Loucy (cell line): ENCODE results near the gene CERS4.
"Not testable (repeated sequence)": the region's sequence is repeated elsewhere in the genome, so short reads cannot be mapped to it uniquely, and the experiment has no call there.

ENCODE experiments used
- H2AFZ ChIP-seq: fragments of 200-600 bp; sonication (generic); 2 replicates; pipeline ENCODE4 v1.6.0; 2016; ENCODE audit warnings: antibody characterized with exemption, mild to moderate bottlenecking, low read length, moderate library complexity
- H3F3A ChIP-seq: fragments of 200-600 bp; 2 replicates; pipeline ENCODE4 v1.6.0; 2016; ENCODE audit warnings: antibody characterized with exemption, low read depth, mild to moderate bottlenecking
- H3K27me3 ChIP-seq: fragments of 200-600 bp; sonication (generic); 2 replicates; pipeline ENCODE4 v1.6.1; 2014; ENCODE audit warnings: low read length, mild to moderate bottlenecking; ENCODE audit not compliant: insufficient read depth, poor library complexity, severe bottlenecking
- H3K36me3 ChIP-seq: fragments of 200-600 bp; sonication (generic); 2 replicates; pipeline ENCODE4 v1.6.1; 2016; ENCODE audit warnings: low read length; ENCODE audit not compliant: insufficient read depth
- H3K4me1 ChIP-seq: fragments of 200-600 bp; sonication (generic); 2 replicates; pipeline ENCODE4 v1.5.1; 2014; ENCODE audit warnings: low read length, mild to moderate bottlenecking; ENCODE audit not compliant: insufficient read depth, poor library complexity, severe bottlenecking
- H3K4me2 ChIP-seq: fragments of 200-600 bp; sonication (generic); 2 replicates; pipeline ENCODE4 v1.6.0; 2014; ENCODE audit warnings: antibody characterized with exemption, low read length, low read depth, mild to moderate bottlenecking; ENCODE audit not compliant: poor library complexity, severe bottlenecking
- H3K4me3 ChIP-seq: fragments of 200-600 bp; sonication (generic); 2 replicates; pipeline ENCODE4 v1.5.1; 2014; ENCODE audit warnings: low read length, mild to moderate bottlenecking, mixed read lengths; ENCODE audit not compliant: poor library complexity, severe bottlenecking
- H3K79me2 ChIP-seq: fragments of 200-600 bp; sonication (generic); 2 replicates; pipeline ENCODE4 v1.6.1; 2014; ENCODE audit warnings: low read length; ENCODE audit not compliant: insufficient read depth
- H3K9ac ChIP-seq: fragments of 200-600 bp; sonication (generic); 2 replicates; pipeline ENCODE4 v1.6.0; 2014; ENCODE audit warnings: mild to moderate bottlenecking, low read depth, low read length, moderate library complexity; ENCODE audit not compliant: poor library complexity, severe bottlenecking
- H3K9me2 ChIP-seq: fragments of 200-600 bp; sonication (generic); replicated peaks from 2 replicates; pipeline ENCODE4 v1.6.1; 2016; ENCODE audit warnings: low read depth, low read length, mixed read lengths
- H3K9me3 ChIP-seq: fragments of 200-600 bp; sonication (generic); 2 replicates; pipeline ENCODE4 v1.6.1; 2014; ENCODE audit warnings: mild to moderate bottlenecking, antibody characterized with exemption, low read length, low read depth; ENCODE audit not compliant: insufficient read depth
- H4K20me1 ChIP-seq: fragments of 200-600 bp; sonication (generic); 2 replicates; pipeline ENCODE4 v1.6.0; 2014; ENCODE audit warnings: antibody characterized with exemption, low read length, mild to moderate bottlenecking; ENCODE audit not compliant: insufficient read depth, poor library complexity, severe bottlenecking
- CTCF ChIP-seq: fragments of 200-600 bp; sonication (generic); conservative IDR thresholded peaks from 2 replicates; pipeline ENCODE4 v1.5.1; 2014; ENCODE audit warnings: mild to moderate bottlenecking, antibody characterized with exemption, low read length
- EZH2phosphoT487 ChIP-seq: fragments of 200-600 bp; IDR thresholded peaks from 2 replicates; pipeline ENCODE4 v1.6.1; 2018; ENCODE audit warnings: antibody characterized with exemption, mild to moderate bottlenecking, moderate library complexity, borderline replicate concordance

The CERS4 gene

GRCh38 chr19:8269724-8270123 lies 60.6 kb downstream of the CERS4 start:
- H3K4me1 ChIP-seq: peaks cover 6% of the 10 kb centered on the region
- peak overlapping the region; percentile 68 for H3K4me2 ChIP-seq
- peak overlapping the region; percentile 67; the same call in 1 of the 2 replicates for H2AFZ ChIP-seq
- TF ChIP-seq EZH2phosphoT487: no peak
- no peak for TF ChIP-seq CTCF
- no peaks in the 10 kb centered on the region for H3K9me3 ChIP-seq
- peaks cover 33% of the 10 kb centered on the region for H3K79me2 ChIP-seq
- H3K36me3 ChIP-seq: peaks cover 5% of the 10 kb centered on the region; the same call in 1 of the 2 replicates
- H3K9me2 ChIP-seq: no peaks in the 10 kb centered on the region
- H3F3A ChIP-seq: no peaks in the 10 kb centered on the region
- peaks cover 4% of the 10 kb centered on the region for H4K20me1 ChIP-seq
- peak overlapping the region; percentile 75 for H3K4me3 ChIP-seq
- peak overlapping the region; percentile 66 for H3K9ac ChIP-seq
- H3K27me3 ChIP-seq: no peaks in the 10 kb centered on the region

GRCh38 chr19:8276508-8276907 lies 67.3 kb downstream of the CERS4 start:
- not testable (repeated sequence) for H3K27me3 ChIP-seq, H3K9me3 ChIP-seq, H4K20me1 ChIP-seq, H3K9me2 ChIP-seq, H3K4me3 ChIP-seq, H3K4me1 ChIP-seq, H3K36me3 ChIP-seq, H3K4me2 ChIP-seq, H3K79me2 ChIP-seq, H2AFZ ChIP-seq, H3F3A ChIP-seq, H3K9ac ChIP-seq

DNA sequence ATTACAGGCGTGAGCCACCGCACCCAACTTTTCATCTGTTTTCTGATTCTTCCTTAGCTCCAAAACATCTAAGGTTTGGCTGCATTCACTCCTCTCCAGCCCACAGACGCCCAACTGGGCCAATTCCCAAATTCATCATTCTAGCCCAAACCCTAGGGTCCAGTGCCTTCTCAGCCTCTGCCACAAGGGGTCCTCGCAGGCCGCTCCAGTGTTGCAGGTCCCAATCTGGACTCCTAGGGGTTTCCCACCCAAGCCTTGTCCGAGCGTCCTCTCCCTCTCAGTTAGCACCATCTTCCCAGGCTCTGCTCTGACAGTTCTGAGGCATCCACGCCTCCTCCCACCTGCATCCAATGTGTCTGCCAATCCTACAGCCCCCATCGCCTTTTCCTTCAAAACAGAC lies 82.2 kb downstream of the CERS4 start:
- not testable (repeated sequence) for H2AFZ ChIP-seq, H3F3A ChIP-seq, H3K9me2 ChIP-seq, H4K20me1 ChIP-seq, H3K4me2 ChIP-seq, H3K27me3 ChIP-seq, H3K4me1 ChIP-seq, H3K79me2 ChIP-seq, H3K9ac ChIP-seq, H3K4me3 ChIP-seq, H3K36me3 ChIP-seq, H3K9me3 ChIP-seq

GRCh38 chr19:8302357-8302691 lies 93.2 kb downstream of the CERS4 start:
- Histone ChIP-seq H3K4me3 (no peak overlapping the region), H2AFZ (no peak overlapping the region), H3K9me2 (no peaks in the 10 kb centered on the region), H3K36me3 (peaks cover 11% of the 10 kb centered on the region; the same call in 1 of the 2 replicates), H3K27me3 (no peaks in the 10 kb centered on the region), H3K79me2 (peaks cover 29% of the 10 kb centered on the region), H3K4me1 (peaks cover 19% of the 10 kb centered on the region), H3K9me3 (no peaks in the 10 kb centered on the region), H3K4me2 (no peak overlapping the region), H3K9ac (no peak overlapping the region), H3F3A (no peaks in the 10 kb centered on the region), H4K20me1 (peaks cover 8% of the 10 kb centered on the region)
- TF ChIP-seq EZH2phosphoT487 (no peak), CTCF (no peak)
